HG02610 (cell line): Measurements from ENCODE around the gene SETD1B.

Experiments used
- ATAC-seq: cut with Tn5 transposase; IDR thresholded peaks from one replicate; pipeline ENCODE4 v1.9.1; 2021; ENCODE audit warnings: mild to moderate bottlenecking, moderate library complexity; ENCODE audit not compliant: unreplicated experiment

Gene SETD1B

GRCh38 chr12:121794534-121795033 is 9.2 kb upstream of the SETD1B start:
- no peak for ATAC-seq

GRCh38 chr12:121795034-121795968 is 8.5 kb upstream of the SETD1B start:
- no peak for ATAC-seq

GRCh38 chr12:121796855-121797751 is 6.7 kb upstream of the SETD1B start:
- ATAC-seq, result no peak

GRCh38 chr12:121797937-121798786 is 5.6 kb upstream of the SETD1B start:
- no peak for ATAC-seq

GRCh38 chr12:121798787-121799155 is 5.0 kb upstream of the SETD1B start:
- ATAC-seq, result no peak

- no peak for ATAC-seq
Observed at GRCh38 chr12:121799156-121799841, 4.5 kb upstream of the SETD1B start.

GRCh38 chr12:121799842-121800693 is 3.7 kb upstream of the SETD1B start:
- peak; percentile 26 for ATAC-seq

- no peak for ATAC-seq
Observed at GRCh38 chr12:121800694-121801594, 2.9 kb upstream of the SETD1B start.

GRCh38 chr12:121801595-121802484 is 2.0 kb upstream of the SETD1B start:
- no peak for ATAC-seq

- ATAC-seq, result no peak
Observed at GRCh38 chr12:121802485-121802842, 1.3 kb upstream of the SETD1B start.

- peak; percentile 38 for ATAC-seq
Observed at GRCh38 chr12:121802843-121803698, 738 bp upstream of the SETD1B start.

- no peak for ATAC-seq
Observed at GRCh38 chr12:121804417-121805111, 755 bp downstream of the SETD1B start.

GRCh38 chr12:121805171-121806008 is 1.6 kb downstream of the SETD1B start:
- no peak for ATAC-seq

GRCh38 chr12:121806009-121806545 is 2.3 kb downstream of the SETD1B start:
- no peak for ATAC-seq
